DMS53 treated with DMSO at 0.1 percent for 48 hours (cell line): ENCODE measurements around the gene PTGDR.
A peak's percentile ranks its signal among the peaks of the same experiment; 100 is the strongest.

Experiments
- DNase-seq: peaks from one replicate; lab custom pipeline; 2025; ENCODE audit not compliant: unreplicated experiment; lab: John Stamatoyannopoulos, UW

PTGDR gene

GRCh38 chr14:52263190-52263589 is 4.3 kb upstream of the PTGDR start:
- DNase-seq: no peak

- DNase-seq: no peak
These were observed 2.2 kb upstream of the PTGDR start for GRCh38 chr14:52265253-52265652.

- DNase-seq: no peak
These were observed 1.3 kb upstream of the PTGDR start for GRCh38 chr14:52266179-52266578.

- DNase-seq: no peak
These were observed 716 bp upstream of the PTGDR start for GRCh38 chr14:52266782-52267181.

GRCh38 chr14:52268279-52269061 is 972 bp downstream of the PTGDR start:
- DNase-seq: no peak

GRCh38 chr14:52269100-52269499 is 1.6 kb downstream of the PTGDR start:
- DNase-seq: no peak

GRCh38 chr14:52269982-52270381 is 2.5 kb downstream of the PTGDR start:
- no peak for DNase-seq

GRCh38 chr14:52271538-52271937 is 4.0 kb downstream of the PTGDR start:
- no peak for DNase-seq

- peak; percentile 8 for DNase-seq
These were observed 4.9 kb downstream of the PTGDR start for GRCh38 chr14:52272375-52272774.

GRCh38 chr14:52275372-52275771 is 7.9 kb downstream of the PTGDR start:
- DNase-seq: no peak

GRCh38 chr14:52277552-52277951 is 10.1 kb downstream of the PTGDR start:
- DNase-seq: no peak

GRCh38 chr14:52279408-52279807 is 11.9 kb downstream of the PTGDR start:
- no peak for DNase-seq

GRCh38 chr14:52283099-52283498 is 15.6 kb downstream of the PTGDR start:
- no peak for DNase-seq

- no peak for DNase-seq
These were observed 19.5 kb downstream of the PTGDR start for GRCh38 chr14:52286661-52287649.

- no peak for DNase-seq
These were observed 28.9 kb downstream of the PTGDR start for GRCh38 chr14:52296378-52296777.

GRCh38 chr14:52298795-52299194 is 31.3 kb downstream of the PTGDR start:
- DNase-seq: no peak

GRCh38 chr14:52299692-52300278 is 32.3 kb downstream of the PTGDR start:
- DNase-seq: peak; percentile 45

- no peak for DNase-seq
These were observed 35.7 kb downstream of the PTGDR start for GRCh38 chr14:52303236-52303635.

- DNase-seq: no peak
These were observed 36.9 kb downstream of the PTGDR start for GRCh38 chr14:52304248-52304904.

GRCh38 chr14:52305014-52305413 is 37.5 kb downstream of the PTGDR start:
- no peak for DNase-seq

GRCh38 chr14:52307376-52307775 is 39.9 kb downstream of the PTGDR start:
- no peak for DNase-seq
